ENCODE measurements around the gene TFAP2A. TPM values are rescaled to one million over a fixed set of nuclear protein-coding genes. Genes with fewer than 3 reads are reported as not detected.

The TFAP2A gene
- total RNA-seq, 4 donors from 2014 or later: 0.20 to 1.2 (median 0.66) TPM; not detected in 1

DNA sequence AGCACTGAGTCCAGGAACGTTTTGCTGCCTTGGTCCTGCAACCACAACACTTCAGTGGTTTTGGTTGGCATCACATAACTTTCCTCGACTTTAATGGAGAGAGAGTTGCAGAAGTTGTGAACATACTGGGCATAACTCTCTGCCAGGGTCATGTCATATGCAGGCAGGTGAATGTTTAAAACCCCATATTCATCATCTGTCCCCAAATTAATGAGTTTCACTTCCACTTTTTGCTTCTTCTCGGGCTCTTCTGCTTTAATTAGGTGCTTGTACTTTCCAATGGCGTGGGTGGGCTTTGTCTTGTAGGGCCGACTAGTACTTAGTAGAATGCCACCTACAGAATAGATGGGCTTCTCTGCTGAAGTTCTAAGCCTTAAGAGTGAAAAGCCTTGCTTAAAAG lies 45.2 kb upstream of the TFAP2A start:
- DNase-seq (ENCODE audit: low spot score in 2 of 2): no peak
- Histone ChIP-seq H3K4me3 (no peak overlapping the region), H3K36me3 (no peaks in the 10 kb centered on the region), H3K27me3 (no peaks in the 10 kb centered on the region), H3K4me1 (no peaks in the 10 kb centered on the region), H3K9me3 (no peaks in the 10 kb centered on the region), H3K27ac (no peak overlapping the region)
- TF ChIP-seq POLR2A (IDR thresholded peaks at IDR 0.05) (no peak), EP300 (IDR thresholded peaks at IDR 0.05) (no peak)
- TF ChIP-seq, protein P1, sequence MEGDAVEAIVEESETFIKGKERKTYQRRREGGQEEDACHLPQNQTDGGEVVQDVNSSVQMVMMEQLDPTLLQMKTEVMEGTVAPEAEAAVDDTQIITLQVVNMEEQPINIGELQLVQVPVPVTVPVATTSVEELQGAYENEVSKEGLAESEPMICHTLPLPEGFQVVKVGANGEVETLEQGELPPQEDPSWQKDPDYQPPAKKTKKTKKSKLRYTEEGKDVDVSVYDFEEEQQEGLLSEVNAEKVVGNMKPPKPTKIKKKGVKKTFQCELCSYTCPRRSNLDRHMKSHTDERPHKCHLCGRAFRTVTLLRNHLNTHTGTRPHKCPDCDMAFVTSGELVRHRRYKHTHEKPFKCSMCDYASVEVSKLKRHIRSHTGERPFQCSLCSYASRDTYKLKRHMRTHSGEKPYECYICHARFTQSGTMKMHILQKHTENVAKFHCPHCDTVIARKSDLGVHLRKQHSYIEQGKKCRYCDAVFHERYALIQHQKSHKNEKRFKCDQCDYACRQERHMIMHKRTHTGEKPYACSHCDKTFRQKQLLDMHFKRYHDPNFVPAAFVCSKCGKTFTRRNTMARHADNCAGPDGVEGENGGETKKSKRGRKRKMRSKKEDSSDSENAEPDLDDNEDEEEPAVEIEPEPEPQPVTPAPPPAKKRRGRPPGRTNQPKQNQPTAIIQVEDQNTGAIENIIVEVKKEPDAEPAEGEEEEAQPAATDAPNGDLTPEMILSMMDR (IDR thresholded peaks at IDR 0.05): no peak
- WGBS, 2 donors: 69 to 74% methylated on average over 5 of the region's 5 CpGs

DNA sequence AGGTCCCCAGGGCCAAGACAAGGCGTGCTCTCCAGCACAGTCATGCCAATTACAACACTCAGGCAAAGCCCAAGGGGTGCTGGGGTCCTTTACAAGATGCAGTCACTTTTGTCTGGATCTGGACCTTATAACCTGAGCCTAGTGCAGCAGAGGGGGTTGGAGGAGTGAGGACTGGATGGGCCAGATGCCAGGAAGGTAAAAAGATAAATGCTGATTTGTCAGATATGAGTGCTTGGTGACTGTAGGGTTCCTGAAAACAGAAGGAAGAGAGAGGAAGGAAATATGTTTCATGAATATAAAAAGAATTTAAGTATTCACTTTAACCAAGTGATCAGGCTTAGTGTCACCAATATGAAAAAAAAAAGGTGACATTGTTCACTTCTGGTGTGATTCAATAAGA lies 43.4 kb upstream of the TFAP2A start:
- Histone ChIP-seq H3K4me1 (no peaks in the 10 kb centered on the region), H3K27ac (no peak overlapping the region), H3K9me3 (no peaks in the 10 kb centered on the region), H3K27me3 (no peaks in the 10 kb centered on the region), H3K36me3 (no peaks in the 10 kb centered on the region), H3K4me3 (no peak overlapping the region)
- WGBS, 2 donors: 24 to 36% methylated on average over 1 of the region's 1 CpG
- TF ChIP-seq EP300 (IDR thresholded peaks at IDR 0.05) (no peak), POLR2A (IDR thresholded peaks at IDR 0.05) (no peak)
- TF ChIP-seq, protein P1 (IDR thresholded peaks at IDR 0.05): no peak
- no peak for DNase-seq (ENCODE audit: low spot score in 2 of 2)

DNA sequence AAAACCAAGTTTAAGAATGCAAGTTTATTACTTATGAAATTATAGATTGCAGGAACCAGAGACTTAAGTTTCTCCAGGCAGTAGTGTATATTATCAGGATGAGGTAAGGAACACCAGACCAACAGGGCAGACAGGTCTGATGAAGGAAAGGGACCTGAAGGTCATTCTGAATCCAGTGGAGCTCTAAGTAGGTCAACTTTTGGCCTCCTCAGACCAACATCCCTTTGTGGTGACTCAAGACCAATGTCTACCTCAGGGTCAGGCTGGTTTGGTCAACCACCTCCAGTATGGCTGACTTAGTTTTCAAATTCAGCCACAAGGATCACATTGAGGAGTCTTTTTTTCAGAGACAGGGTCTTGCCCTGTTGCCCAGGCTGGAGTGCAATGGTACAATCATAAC lies 38.7 kb upstream of the TFAP2A start:
- H3K27ac ChIP-seq: no peak overlapping the region
- H3K9me3 ChIP-seq: no peaks in the 10 kb centered on the region
- peaks cover 0 to 4% (median 0%) of the 10 kb centered on the region in 4 donors for H3K4me1 ChIP-seq
- no peak overlapping the region for H3K4me3 ChIP-seq
- peaks cover 0 to 3% of the 10 kb centered on the region in 2 donors for H3K27me3 ChIP-seq
- no peaks in the 10 kb centered on the region for H3K36me3 ChIP-seq
- TF ChIP-seq EP300 (IDR thresholded peaks at IDR 0.05) (no peak), POLR2A (IDR thresholded peaks at IDR 0.05) (no peak)
- DNase-seq (ENCODE audit: low spot score in 2 of 2): no peak

DNA sequence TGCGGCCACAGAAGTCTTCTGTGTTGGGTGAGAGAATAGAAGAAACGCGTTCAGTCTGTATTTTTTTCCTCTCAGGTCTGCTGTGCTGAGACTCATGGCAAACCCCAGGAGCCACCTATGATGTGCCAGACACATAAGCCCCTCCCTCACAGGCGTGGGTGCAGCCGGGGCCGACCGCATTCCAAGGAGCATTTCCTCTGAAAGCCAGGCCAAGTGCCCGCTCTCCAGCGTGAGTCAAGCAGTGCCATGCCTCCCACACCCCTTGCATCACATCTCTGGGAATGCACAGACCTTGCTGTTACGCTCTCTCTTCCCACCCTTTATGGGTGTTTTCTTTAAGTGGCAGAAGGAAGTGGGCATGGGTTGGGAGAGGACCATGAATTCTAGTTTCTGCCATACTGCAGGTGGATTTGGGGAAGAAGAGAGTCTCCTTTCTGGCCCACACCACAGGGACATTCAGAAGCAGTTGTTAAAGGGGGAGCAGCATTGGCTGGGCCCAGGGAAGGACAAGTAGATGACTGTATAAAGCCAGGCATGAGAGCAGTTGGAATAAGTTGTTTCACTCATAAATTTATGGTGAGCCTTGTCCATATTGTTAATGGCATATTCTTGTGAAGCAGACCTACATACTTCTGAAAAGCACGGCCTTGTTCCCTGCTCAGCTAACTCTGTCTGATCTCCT lies 37.1 kb upstream of the TFAP2A start:
- H3K27ac ChIP-seq: no peak overlapping the region
- H3K4me1 ChIP-seq: peaks cover 0 to 4% (median 0%) of the 10 kb centered on the region in 4 donors
- H3K27me3 ChIP-seq: peaks cover 0 to 7% of the 10 kb centered on the region in 2 donors
- no peak for DNase-seq (ENCODE audit: low spot score in 2 of 2)
- TF ChIP-seq, protein P1 (IDR thresholded peaks at IDR 0.05): no peak
- TF ChIP-seq POLR2A (IDR thresholded peaks at IDR 0.05) (no peak), EP300 (IDR thresholded peaks at IDR 0.05) (no peak)
- no peak overlapping the region for H3K4me3 ChIP-seq
- no peaks in the 10 kb centered on the region for H3K36me3 ChIP-seq
- WGBS, 2 donors: 27 to 32% methylated on average over 11 of the region's 11 CpGs
- no peaks in the 10 kb centered on the region for H3K9me3 ChIP-seq

DNA sequence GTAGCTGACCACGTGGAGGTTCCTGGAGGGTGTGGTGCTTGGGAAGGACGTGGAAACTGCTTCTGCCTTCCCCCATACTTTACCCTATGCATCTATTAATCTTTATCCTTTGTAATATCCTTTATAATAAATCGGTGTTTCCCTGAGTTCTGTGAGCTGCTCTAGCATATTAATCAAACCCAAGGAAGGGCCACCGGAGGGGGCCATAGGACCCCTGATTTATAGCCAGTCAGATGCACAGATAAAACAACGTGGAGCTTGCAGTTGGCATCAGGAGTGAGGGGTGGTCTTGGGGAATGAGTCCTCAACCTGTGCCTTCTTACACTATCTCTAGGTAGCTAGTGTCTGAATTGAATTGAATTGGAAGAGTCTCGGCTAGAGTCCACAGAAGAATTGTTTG lies 36.5 kb upstream of the TFAP2A start:
- H3K27me3 ChIP-seq: peaks cover 0 to 7% of the 10 kb centered on the region in 2 donors
- no peak for DNase-seq (ENCODE audit: low spot score in 2 of 2)
- no peaks in the 10 kb centered on the region for H3K36me3 ChIP-seq
- no peaks in the 10 kb centered on the region for H3K9me3 ChIP-seq
- TF ChIP-seq EP300 (IDR thresholded peaks at IDR 0.05) (no peak), POLR2A (IDR thresholded peaks at IDR 0.05) (no peak)
- TF ChIP-seq, protein P1 (IDR thresholded peaks at IDR 0.05): no peak
- H3K4me3 ChIP-seq: no peak overlapping the region
- peaks cover 0 to 4% (median 0%) of the 10 kb centered on the region in 4 donors for H3K4me1 ChIP-seq
- no peak overlapping the region for H3K27ac ChIP-seq
- 65 to 67% methylated on average over 6 of the region's 6 CpGs for WGBS, 2 donors
